ENCODE results near the gene DNM3. TPM values are rescaled to one million over a fixed set of nuclear protein-coding genes. Genes with fewer than 3 reads are reported as not detected.

Gene DNM3
- total and polyA plus RNA-seq, 9 donors, result 3.1 to 6.5 (median 4.4) TPM

- H3K27me3 ChIP-seq, result no peaks in the 10 kb centered on the region
- H3K36me3 ChIP-seq, result no peaks in the 10 kb centered on the region
- WGBS, 3 donors, result 55 to 68% (median 65%) methylated on average over 1 of the region's 1 CpG
- H3K9me3 ChIP-seq, result no peaks in the 10 kb centered on the region
- no peak overlapping the region for H3K27ac ChIP-seq
- no peaks in the 10 kb centered on the region for H3K4me1 ChIP-seq (ENCODE audit: insufficient read depth)
- no peak for TF ChIP-seq EP300 (IDR thresholded peaks at IDR 0.05)
- TF ChIP-seq CTCF (IDR thresholded peaks at IDR 0.05), result no peak
- no peak for TF ChIP-seq POLR2A (IDR thresholded peaks at IDR 0.05)
- no peak overlapping the region for H3K4me3 ChIP-seq
- no peak for DNase-seq
- intact Hi-C loops (cut with DNase I), result no loop called here
Observed at GRCh38 chr1:172373864-172374263, 532.6 kb downstream of the DNM3 start.

GRCh38 chr1:172375211-172375631, 533.9 kb downstream of the DNM3 start:
- Histone ChIP-seq H3K9me3 (no peaks in the 10 kb centered on the region), H3K27ac (no peak overlapping the region)
- intact Hi-C loops (cut with DNase I), result no loop called here

GRCh38 chr1:172376431-172376830, 535.1 kb downstream of the DNM3 start:
- no peak for DNase-seq
- intact Hi-C loops (cut with DNase I), result no loop called here
- Histone ChIP-seq H3K27me3 (no peaks in the 10 kb centered on the region), H3K4me3 (no peak overlapping the region), H3K9me3 (no peaks in the 10 kb centered on the region), H3K4me1 (ENCODE audit: insufficient read depth) (no peaks in the 10 kb centered on the region), H3K36me3 (no peaks in the 10 kb centered on the region), H3K27ac (no peak overlapping the region)
- WGBS, 3 donors, result 72 to 76% (median 73%) methylated on average over 2 of the region's 2 CpGs
- no peak for TF ChIP-seq EP300 (IDR thresholded peaks at IDR 0.05)
- no peak for TF ChIP-seq CTCF (IDR thresholded peaks at IDR 0.05)
- no peak for TF ChIP-seq POLR2A (IDR thresholded peaks at IDR 0.05)

More at GRCh38 chr1:172375211-172375631, 533.9 kb downstream of the DNM3 start:
- Histone ChIP-seq H3K36me3 (no peaks in the 10 kb centered on the region), H3K4me3 (no peak overlapping the region), H3K27me3 (no peaks in the 10 kb centered on the region), H3K4me1 (ENCODE audit: insufficient read depth) (no peaks in the 10 kb centered on the region)
- TF ChIP-seq EP300 (IDR thresholded peaks at IDR 0.05) (no peak), CTCF (IDR thresholded peaks at IDR 0.05) (no peak), POLR2A (IDR thresholded peaks at IDR 0.05) (no peak)
- 82 to 94% (median 86%) methylated on average over 2 of the region's 2 CpGs for WGBS, 3 donors
- DNase-seq, result no peak

GRCh38 chr1:172377565-172377964, 536.3 kb downstream of the DNM3 start:
- Histone ChIP-seq H3K36me3 (no peaks in the 10 kb centered on the region), H3K4me1 (ENCODE audit: insufficient read depth) (no peaks in the 10 kb centered on the region), H3K27me3 (no peaks in the 10 kb centered on the region), H3K9me3 (no peaks in the 10 kb centered on the region), H3K27ac (no peak overlapping the region), H3K4me3 (no peak overlapping the region)
- DNase-seq, result no peak
- no peak for TF ChIP-seq CTCF (IDR thresholded peaks at IDR 0.05)
- TF ChIP-seq POLR2A (IDR thresholded peaks at IDR 0.05), result no peak
- TF ChIP-seq EP300 (IDR thresholded peaks at IDR 0.05), result no peak
- intact Hi-C loops (cut with DNase I), result no loop called here
